ENCODE measurements around the gene SIAH1.
"Not testable (repeated sequence)": the region's sequence is repeated elsewhere in the genome, so short reads cannot be mapped to it uniquely, and the experiment has no call there.

Gene SIAH1

GRCh38 chr16:48392407-48392806 is 7.2 kb upstream of the SIAH1 start:
- no peak for DNase-seq

GRCh38 chr16:48386559-48387312 is 1.5 kb upstream of the SIAH1 start:
- DNase-seq: no peak

- DNase-seq: peak; percentile 68
Observed at GRCh38 chr16:48384520-48385252, 527 bp downstream of the SIAH1 start.

- DNase-seq: no peak
Observed at GRCh38 chr16:48383877-48384519, 1.2 kb downstream of the SIAH1 start.

- DNase-seq: peak; percentile 32
Observed at GRCh38 chr16:48383009-48383876, 2.0 kb downstream of the SIAH1 start.

GRCh38 chr16:48382131-48382530 is 3.1 kb downstream of the SIAH1 start:
- DNase-seq: no peak

GRCh38 chr16:48381201-48381600 is 4.0 kb downstream of the SIAH1 start:
- no peak for DNase-seq

GRCh38 chr16:48378836-48379235 is 6.4 kb downstream of the SIAH1 start:
- peak; percentile 71 for DNase-seq

GRCh38 chr16:48378276-48378675 is 6.9 kb downstream of the SIAH1 start:
- DNase-seq: no peak

GRCh38 chr16:48377301-48377700 is 7.9 kb downstream of the SIAH1 start:
- not testable (repeated sequence) for DNase-seq

GRCh38 chr16:48374255-48374654 is 11.0 kb downstream of the SIAH1 start:
- DNase-seq: no peak

- DNase-seq: peak; percentile 45
Observed at GRCh38 chr16:48373258-48374029, 11.8 kb downstream of the SIAH1 start.

- no peak for DNase-seq
Observed at GRCh38 chr16:48372744-48373143, 12.5 kb downstream of the SIAH1 start.

- no peak for DNase-seq
Observed at GRCh38 chr16:48371393-48371780, 13.8 kb downstream of the SIAH1 start.

- DNase-seq: not testable (repeated sequence)
Observed at GRCh38 chr16:48370668-48371392, 14.4 kb downstream of the SIAH1 start.

- no peak for DNase-seq
Observed at GRCh38 chr16:48370229-48370628, 15.0 kb downstream of the SIAH1 start.

GRCh38 chr16:48369765-48370164 is 15.4 kb downstream of the SIAH1 start:
- DNase-seq: no peak

- DNase-seq: no peak
Observed at GRCh38 chr16:48367441-48368049, 17.7 kb downstream of the SIAH1 start.

- DNase-seq: peak; percentile 55
Observed at GRCh38 chr16:48366165-48367093, 18.8 kb downstream of the SIAH1 start.
